Right hindlimb (tissue), 1 donor: ENCODE measurements around the gene TTC6.
A peak's percentile ranks its signal among the peaks of the same experiment; 100 is the strongest.

ENCODE experiments used
- DNase-seq: peaks from one replicate; pipeline ENCODE4 v3.0.0-alpha.2; 2018

Gene TTC6

DNA sequence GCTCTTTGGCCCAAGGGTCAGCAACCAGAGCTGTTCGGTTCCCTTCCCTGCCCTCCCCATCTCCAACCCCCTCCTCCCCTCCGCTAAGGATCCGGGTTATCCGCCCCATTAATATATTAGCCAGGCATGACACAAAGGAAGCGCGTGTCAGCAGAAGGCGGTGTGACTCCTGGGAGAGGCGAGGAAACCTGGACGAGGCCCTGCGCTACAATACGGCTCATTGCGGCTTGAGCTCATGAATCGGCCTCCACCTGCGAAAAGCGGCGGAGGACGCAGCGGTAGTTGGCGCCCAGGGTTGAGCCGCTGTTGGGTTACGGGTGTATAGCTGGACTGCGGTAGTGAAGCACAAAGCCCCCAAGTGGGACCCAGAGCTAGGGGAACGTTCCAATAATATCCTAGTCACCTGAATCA lies 10.3 kb upstream of the TTC6 start:
- no peak for DNase-seq

DNA sequence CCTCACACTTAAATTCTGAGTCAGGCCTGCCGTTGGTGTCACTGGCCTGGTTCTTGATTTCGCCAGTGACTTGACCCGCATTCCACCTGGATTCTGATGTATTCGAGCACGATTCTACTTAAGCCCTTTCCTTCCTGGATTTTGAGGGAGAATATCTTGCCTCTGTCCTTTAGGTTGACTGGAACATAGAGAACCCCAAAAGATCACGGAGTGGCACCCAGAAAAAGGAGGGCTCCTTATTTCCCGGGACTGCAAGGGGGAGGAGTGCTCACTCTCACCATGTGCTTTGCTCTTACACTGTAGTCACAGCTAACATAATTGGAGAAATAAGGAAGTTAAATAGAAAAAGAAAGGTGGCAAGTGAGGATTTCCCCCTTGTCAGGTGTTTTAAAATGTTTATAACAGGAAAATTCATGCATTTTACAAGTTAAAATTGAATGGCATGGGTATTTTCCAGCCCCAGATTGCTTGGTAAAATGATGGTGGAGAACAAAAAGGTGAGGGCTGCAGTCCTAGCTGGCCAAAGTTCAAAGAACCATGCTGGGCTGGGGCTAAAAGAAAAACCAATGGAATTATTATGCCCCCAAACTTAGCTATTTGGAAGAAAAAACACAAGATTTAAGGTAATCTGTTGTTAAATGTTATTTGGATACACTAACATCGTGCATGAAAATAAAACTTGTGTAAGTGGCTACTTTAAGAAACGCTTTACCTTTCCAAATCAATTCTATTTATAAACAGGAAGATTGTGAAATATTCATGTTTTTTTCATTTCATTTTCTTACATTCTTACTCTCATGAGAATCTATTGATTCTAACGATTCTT lies 9.2 kb upstream of the TTC6 start:
- no peak for DNase-seq

DNA sequence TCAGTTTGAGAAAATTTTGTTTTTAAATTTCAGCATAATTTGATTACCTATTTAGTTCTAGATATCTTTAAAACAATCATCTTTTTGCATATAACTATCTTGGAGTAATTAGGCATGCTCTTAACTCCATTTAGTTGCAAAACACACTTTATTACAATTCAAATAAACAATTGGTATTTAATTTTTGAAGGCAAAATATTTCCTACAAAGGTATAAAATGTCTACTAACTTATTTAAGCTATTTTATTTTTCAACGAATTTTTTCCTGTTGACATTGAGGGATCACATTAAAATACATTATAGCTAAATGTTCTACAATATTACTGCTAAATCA lies 8.7 kb upstream of the TTC6 start:
- no peak for DNase-seq

DNA sequence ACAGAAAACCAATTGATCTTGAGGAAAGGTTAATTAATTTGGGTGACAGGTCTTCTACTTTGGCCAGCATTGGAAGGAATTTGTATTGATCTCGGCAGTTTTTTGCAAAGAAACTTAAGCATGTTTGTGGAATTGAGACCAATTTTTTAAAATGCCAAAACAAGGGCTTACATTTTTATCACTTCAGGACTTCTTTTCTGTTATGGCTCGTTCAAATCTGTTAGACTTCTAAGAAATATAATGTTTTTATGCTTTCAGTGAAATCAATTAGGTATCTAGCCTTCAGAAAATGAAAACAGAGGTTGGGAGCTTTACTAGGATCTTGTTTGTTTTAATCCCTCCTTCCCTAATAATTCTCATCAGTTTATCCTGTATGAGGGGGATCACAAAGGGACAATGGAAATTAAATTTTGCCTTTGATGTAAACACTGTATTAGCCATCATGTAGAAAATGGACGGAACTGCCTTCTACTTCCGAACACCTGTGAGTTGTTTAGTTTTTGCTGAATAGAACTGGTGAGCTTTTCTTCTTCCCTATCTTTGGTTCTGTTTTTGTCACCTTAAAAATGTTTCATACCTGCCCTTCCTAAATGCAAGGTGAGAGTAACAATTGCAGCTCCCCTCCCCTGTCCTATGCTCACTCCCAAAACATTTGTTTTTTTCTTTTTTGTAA lies 8.2 kb upstream of the TTC6 start:
- no peak for DNase-seq

DNA sequence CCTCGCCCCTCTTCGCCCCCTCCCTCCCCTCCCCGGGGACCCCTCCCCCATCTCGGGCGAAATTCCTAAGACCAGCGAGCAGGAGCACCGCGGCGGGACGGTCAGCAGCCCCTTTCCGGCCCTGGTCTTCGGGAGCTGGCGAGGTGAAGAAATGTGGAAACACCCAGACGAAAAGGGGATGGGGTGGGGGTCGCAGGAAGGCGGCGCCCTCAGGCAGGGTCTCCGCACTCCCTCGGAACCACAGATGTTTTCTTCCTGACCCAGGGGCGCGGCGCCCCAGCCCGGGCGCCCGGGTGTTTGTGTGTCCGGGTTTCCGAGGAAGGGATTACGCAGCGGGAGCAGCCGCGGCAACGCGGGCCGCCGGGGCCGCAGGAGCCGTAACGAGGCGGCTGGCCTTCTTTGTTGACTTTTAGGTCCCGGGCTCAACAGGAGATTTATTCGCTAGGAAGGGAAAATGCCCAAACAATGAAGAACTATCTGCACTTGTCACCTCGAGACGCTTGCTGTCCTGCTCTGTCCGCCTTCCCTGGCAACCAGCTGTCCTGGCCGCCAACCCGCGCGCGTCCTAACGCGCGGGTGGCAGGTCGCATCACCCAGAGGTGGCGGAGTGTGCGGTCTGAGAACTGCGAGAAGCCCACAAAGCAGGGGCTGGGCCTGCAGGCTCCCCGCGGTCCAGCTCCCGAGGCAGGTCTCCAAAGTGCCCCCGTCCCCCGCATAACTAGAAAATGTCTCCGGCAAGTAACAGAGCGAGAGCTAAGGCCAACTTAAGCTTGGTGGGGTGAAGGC lies 7.4 kb upstream of the TTC6 start:
- DNase-seq: no peak

DNA sequence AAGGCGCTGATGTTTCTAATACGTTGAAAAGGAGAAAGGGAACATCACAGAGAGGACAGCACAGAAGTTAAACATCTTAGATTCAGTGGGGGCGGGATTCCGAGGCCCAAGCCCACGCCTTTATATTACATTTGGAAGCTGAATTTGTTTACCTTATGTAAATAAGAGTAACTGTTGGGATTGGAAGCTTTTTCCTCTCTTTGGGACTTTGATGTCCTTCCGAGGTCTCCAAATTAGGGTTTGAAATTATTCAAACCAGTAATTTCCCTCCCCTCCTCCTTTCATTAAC lies 6.8 kb upstream of the TTC6 start:
- DNase-seq: no peak

DNA sequence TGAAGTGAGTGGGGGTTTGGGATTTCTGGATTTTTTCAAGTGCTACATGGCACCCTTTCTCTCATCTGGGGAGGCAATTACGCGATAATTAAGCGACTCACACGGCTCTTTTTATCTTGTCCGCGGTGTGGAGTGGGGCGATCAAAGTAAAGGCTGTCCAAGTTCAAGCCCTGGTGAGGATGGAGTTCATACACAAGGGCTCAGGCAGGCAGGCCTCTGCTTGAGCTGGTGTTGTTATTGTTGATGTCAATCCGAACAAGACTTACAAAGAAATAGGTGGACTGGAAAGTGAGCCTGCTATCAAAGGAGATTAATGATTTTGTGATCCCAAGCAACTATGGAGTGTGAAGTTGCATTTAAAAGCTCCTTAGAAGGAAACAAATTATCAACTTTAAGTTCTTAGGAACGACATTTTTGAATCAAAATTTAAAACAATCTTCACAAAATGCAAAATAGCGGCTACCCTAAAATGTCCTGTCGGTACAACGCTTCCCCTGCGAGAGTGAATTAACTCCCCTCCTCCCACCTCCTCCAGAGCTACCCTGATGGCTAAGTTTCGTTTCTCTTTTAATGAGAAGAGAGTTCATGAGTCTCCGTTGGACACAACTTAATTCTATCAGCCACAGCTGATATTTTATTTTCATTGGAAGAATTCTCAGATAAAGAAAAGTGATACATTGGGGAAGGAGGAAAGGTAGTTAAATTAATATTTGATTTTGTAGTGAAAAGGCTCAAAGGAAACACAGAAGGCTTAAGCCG lies 6.3 kb upstream of the TTC6 start:
- DNase-seq: no peak

DNA sequence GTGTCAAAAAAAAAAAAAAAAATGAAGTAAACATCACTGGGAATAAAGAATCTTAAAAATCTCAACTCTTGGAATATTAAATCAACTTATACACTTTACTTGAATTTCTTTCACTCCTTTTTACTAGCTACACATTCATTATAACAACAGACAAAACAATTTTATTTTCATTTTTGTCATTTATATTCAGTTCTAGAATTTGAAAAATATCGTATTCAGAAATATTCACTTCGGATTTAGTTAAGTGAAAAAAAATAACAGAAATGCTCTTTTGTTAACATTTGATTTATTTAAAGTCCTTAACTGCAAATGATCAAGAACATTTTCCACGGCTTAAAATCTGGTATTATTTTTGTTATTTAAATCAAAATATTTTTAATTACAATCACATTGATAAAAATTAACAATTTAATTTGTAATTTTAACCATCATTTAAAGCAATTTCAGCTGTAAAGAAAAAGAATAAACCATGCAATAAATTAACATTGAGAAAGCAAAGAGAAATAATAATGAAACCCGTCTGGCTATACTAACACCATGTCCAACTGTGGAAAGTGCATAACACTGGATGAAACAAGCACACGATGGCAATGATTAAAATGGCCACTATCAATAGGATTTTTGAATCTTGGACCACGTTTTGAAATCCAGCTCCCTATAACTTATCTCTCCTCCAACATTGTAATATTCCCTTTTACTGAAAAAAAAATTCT lies 5.6 kb upstream of the TTC6 start:
- DNase-seq: no peak

DNA sequence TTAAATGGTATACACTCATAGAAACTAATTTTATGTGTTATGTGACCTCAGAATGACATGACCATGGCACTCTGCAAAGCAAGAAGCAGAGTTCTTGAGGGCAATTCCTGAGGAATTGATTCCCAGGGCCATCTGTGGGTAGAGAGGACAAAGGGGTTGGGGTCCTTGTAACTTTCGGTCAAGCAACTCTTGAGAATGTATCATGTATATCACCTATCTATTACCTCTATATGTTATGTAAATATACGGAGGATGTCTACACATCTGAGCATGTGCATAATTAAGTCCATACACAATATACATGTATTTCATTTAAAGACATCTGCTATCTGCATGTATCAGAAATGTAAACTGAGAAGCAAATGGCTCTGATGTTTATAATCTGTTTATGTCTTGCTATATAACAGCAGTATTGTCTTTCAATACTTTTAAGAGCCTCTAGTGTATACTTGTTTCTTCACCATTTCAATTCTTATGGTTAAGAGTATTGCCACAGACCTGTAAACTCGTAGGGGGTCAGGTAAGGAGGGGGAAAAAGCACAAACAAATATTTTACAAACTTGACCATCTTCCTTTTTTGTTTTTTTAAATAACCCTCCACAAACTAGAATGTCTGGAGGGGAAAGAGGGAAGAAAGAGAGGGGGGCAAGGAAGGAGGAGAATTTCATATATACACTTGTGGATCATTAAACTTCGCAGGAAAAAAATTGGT lies 4.8 kb upstream of the TTC6 start:
- DNase-seq: no peak

DNA sequence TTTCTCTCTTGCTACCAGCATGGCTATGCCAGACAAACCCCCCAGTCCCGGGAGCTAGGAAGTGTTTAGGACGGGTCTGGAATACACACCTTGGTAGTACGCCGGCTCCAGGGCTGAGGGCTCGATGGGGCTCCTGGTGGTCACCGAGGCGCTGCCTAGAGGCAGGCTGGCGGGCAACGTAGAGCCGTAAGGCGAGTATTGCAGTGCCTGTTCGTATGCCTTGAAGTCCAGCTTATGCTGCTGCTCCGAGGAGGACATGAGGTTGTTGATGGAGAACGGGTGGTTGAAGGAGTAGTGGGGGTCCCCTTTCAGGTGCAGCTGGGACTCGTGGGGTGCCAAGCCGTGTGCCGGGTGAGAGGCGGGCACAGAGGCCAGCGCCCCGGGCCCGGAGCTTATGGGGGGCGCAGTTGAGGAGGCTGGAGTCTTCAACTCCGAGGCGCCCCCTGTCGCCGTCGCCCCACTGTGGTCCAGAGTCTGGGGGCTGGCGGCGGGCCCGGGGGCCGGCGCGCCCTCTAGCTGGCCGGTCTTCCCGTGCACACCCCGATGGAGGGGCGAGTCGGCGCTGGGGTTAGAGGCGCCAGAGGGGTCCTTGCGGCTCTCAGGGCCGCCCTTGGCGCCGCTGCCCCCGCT lies 4.0 kb upstream of the TTC6 start:
- no peak for DNase-seq

DNA sequence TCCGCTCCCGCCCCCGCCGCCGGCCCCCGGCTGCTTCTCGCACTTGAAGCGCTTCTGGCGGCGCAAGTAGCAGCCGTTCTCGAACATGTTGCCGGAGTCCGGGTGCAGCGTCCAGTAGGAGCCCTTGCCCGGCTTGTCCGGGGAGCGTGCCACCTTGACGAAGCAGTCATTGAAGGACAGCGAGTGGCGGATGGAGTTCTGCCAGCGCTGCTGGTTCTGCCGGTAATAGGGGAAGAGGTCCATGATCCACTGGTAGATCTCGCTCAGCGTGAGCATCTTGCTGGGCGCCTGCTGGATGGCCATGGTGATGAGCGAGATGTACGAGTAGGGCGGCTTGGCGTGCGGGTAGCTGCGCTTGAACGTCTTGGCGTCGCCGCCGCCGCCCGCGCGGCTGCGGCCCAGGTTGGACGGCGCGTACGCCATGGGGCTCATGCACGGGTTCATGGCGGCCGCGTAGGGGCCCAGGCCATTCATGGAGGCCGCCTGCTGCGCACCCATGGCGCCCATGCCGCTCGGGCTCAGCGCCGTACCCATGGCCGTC lies 3.4 kb upstream of the TTC6 start:
- DNase-seq: no peak

DNA sequence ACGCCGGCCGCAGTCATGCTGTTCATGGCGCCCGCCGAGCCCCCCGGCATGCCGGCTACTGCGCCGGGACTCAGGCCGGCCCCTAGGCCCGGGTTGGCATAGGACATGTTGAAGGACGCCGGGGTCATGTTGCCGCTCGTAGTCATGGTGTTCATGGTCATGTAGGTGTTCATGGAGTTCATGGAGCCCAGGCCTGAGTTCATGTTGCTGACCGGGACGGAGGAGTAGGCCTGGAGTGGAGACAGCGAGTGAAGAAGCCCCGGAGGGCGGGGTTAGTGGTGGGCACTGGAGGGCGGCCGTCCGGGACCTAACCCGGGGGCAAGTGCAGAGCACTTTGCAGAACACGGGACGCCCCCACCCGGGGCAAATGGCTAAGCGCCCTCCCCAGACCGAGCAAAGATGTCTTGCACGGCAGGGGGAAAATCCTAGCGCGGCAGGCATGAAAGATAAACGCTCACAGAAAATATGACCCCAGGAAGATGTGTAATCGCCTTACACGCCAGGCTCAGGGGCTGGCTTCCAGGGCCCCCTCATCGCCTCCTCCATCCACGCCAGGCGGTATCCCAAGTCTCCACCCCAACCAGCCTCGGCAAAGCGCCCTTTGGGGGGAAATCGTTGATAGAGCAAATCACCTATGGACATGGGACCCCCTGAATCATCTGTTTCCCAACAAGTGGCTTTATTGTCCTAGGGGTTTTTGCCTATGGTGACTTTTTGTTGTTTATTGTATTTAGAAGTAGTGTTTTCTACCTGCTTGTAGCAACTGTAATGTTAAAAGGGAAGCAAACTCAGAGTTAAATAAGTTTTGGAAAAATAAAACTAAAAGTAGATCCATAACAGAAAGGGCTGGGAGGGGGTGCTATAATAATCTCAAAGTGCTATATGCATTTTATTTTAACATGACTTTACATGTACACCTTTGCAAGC lies 2.7 kb upstream of the TTC6 start:
- DNase-seq: no peak

DNA sequence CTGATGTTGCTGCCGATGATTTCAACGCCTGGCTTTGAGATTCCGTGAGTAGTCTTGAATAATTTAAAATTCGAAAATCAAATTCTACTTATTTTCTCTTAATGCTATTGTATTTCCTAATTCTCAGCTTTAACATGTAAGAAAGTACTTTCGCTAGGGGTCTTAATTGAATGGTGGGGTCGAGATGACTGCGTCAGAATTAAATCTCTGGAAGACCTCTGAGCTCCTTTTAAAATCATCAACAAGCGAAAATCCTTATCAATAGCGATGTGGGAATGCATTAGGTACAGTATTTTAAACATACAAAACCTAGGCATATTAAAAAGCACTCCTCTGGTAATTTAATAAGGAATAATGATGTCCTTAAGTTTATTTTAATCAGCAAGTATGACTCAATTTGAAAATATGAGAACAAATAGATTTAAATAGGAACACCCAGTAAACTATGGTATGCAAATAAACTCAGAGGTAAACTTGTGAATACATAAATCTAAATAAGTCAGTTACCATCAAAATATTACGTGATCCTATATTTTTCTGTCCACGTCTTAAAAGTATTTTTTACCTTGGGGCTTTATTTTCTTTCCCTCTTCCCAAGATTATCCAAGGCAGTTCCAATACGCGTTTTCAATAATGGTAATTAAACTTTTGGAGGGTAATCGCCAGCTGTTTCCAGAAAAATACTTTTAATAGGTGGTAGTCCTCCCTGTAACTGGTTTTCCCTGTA lies 1.8 kb upstream of the TTC6 start:
- DNase-seq: no peak

DNA sequence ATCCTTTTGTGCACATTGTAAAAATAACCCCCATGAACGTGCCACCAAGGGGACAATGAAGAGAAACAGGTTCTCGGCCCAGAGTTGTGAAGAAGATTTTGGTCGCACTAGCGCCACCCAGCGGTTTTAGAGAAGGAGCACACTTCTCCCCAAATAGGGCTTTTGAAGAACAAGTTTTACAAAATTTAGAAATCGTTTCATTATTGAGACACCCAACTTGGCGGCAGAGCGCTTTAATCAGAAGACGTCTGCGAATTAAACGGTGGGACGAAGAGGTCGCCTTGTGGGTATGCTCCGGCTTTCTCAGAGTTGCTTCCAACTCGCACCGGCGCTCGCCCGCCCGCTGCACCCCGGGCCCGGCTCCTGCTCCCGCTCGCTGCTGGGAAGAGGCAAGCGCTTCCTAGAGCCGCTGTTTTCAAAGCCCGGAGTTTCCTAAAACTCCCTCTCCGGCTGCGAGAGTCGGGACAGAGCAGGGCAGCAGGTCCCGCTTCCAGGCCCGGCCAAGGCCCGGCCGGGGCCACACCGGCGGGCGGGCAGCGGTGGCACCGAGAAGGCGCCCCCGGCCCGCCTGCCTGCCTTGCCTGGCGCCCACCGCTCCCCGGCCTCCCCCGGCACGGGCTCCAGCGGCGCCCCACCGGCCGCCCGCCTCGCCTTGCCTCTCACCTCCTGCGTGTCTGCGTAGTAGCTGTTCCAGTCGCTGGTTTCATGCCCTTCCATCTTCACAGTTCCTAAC lies 1.0 kb upstream of the TTC6 start:
- DNase-seq: peak; percentile 75

DNA sequence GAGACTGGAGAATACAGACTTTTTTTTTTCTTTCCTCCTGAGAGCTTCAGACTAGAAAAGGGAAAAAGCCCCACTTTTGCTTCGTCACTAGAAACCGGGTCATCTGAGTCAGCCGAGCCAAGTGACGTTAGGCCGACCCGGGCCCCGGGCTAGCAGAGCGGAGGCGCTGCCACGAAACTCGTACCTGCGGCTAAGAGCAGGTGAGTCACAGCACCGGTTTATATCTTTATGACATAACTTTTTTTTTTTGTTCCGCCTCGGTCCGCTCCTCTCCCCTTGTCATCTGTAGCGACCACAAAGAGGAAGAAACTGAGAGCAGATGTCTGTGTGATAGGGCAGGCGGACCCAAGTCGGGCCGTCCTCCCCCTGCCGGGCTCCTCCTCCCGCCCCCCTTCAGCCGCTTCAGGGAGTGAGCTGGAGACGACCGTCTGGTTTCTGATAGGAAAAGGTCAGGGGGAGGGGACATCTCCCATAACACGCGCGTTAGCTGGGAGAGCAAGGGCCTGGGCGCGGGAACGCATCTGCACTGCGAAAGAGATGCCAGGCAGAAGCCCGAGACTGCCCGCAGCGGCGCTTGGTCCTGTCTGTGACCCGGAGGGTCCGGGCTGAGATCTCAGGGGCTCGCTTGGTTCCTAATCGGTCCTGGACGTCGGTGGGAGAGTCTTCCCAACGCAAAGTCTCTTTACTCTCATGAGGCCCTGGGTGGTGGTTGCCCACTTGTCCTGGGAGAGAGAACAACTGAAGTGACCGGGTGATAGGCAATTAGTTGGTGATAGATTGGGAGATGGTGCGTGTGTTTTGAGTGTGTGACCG lies 586 bp downstream of the TTC6 start:
- no peak for DNase-seq

DNA sequence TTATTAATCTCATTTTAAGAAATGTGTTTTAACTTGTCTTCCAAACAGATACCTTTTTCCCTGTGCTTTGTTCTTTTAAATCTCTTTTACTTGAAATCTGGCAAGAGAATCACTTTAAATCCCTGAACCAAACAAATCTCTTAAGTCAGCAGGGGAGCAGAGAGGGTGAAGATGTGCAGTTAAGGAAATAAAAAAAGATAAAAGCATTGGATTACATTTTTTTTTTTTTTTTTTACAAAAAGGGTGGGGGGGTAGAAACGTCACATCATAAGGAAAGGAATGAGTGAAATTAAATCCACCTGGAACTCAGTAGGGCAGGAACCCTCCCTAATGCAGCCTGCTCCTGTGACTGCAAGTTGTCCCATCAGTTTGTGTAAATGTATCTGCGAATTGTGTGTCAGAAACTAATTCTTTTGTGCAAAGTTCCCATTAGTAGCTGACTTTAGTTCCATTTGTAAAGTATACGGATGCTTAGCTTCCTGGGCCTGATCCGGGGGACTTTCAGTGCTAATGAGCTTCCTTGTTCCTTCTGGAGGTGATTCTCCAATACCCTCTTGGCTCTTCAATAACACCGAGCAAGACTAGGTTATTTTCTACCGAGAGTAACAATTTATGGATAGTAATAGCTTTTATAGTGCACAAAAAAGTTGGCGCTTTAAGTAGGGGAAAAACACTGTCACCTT lies 1.5 kb downstream of the TTC6 start:
- no peak for DNase-seq

DNA sequence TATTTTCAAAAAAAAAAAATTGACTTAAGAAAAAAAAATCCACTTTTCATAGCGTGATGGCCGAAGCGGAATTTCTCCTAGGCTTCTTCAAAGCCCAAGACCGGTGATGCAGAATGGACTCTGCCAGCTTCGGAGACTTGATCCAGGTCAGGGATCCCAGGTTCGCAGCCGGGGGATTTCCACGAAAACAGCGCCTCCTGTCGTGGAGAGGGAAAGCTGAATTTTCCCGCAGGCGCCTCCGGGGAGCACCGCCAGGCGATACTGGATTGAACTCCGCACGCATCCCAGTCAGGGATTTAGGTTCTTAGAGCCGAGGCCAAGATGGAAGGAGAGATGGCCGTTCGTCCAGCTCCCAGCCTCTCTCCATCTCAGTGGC lies 2.1 kb downstream of the TTC6 start:
- no peak for DNase-seq
